GM12878 (cell line): ENCODE measurements around the gene ZNF160.
"Not testable (repeated sequence)": the region's sequence is repeated elsewhere in the genome, so short reads cannot be mapped to it uniquely, and the experiment has no call there.

Source experiments
- ATF2 ChIP-seq: IDR thresholded peaks from 2 replicates; pipeline ENCODE4 v1.6.1; 2012; ENCODE audit warnings: low read length, inconsistent platforms
- PBX3 ChIP-seq: IDR thresholded peaks from 2 replicates; pipeline ENCODE4 v1.6.1; 2011; ENCODE audit warnings: mild to moderate bottlenecking, low read depth, low read length, moderate library complexity; ENCODE audit not compliant: insufficient replicate concordance
- RFX5 ChIP-seq: IDR thresholded peaks from 2 replicates; pipeline ENCODE4 v1.6.1; 2011; ENCODE audit warnings: low read depth, low read length, improper control_type of control experiment
- SMAD1 ChIP-seq: fragments of 450-650 bp; IDR thresholded peaks from 2 replicates; pipeline ENCODE4 v1.6.1; 2018; ENCODE audit warnings: mild to moderate bottlenecking, low read depth; ENCODE audit not compliant: partially characterized antibody

- not testable (repeated sequence) for TF ChIP-seq PBX3, ATF2, RFX5, SMAD1
Observed at GRCh38 chr19:53096579-53096978, 6.6 kb downstream of the ZNF160 start.
